ENCODE results near the gene DLGAP1. TPM values are rescaled to one million over a fixed set of nuclear protein-coding genes. Genes with fewer than 3 reads are reported as not detected.

DLGAP1 gene
- total and polyA plus RNA-seq, 2 of the 4 experiments (the other 2 are of a cell fraction): under 0.01 to 0.09 TPM

- Histone ChIP-seq H2AK5ac (ENCODE audit: low read depth, low read length) (no peak overlapping the region), H3K27ac (ENCODE audit: insufficient read depth, low read length) (no peak overlapping the region), H2BK5ac (ENCODE audit: low read depth, low read length, poor library complexity, severe bottlenecking) (no peak overlapping the region), H4K20me1 (ENCODE audit: insufficient read depth, low read length) (no peaks in the 10 kb centered on the region), H3K4me2 (ENCODE audit: low read depth, low read length) (no peak overlapping the region), H3K79me1 (ENCODE audit: low read depth in 1 of 2, low read length in 2 of 2) (no peaks in the 10 kb centered on the region), H3K36me3 (ENCODE audit: control insufficient read depth, insufficient read depth, low read length) (no peaks in the 10 kb centered on the region), H3K9me1 (ENCODE audit: insufficient read depth, low read length) (no peaks in the 10 kb centered on the region), H3K9me3 (ENCODE audit: control insufficient read depth, insufficient read depth, low read length) (no peaks in the 10 kb centered on the region), H3K4me1 (ENCODE audit: control insufficient read depth, insufficient read depth, low read length) (no peaks in the 10 kb centered on the region), H2BK20ac (ENCODE audit: low read depth, low read length) (no peak overlapping the region), H4K8ac (ENCODE audit: low read depth in 2 of 2, low read length in 2 of 2) (no peak overlapping the region), H3K18ac (ENCODE audit: low read depth, low read length) (no peak overlapping the region), H4K5ac (ENCODE audit: low read depth, low read length) (no peak overlapping the region), H3K56ac (ENCODE audit: extremely low read depth, insufficient read depth, low read length) (no peak overlapping the region), H2AK9ac (replicated peaks; ENCODE audit: low read depth, low read length, poor library complexity) (no peak overlapping the region), H3K14ac (replicated peaks; ENCODE audit: low read depth, low read length) (no peak overlapping the region), H2AFZ (replicated peaks; ENCODE audit: low read length, poor library complexity) (no peak overlapping the region), H3K9ac (ENCODE audit: low read depth, low read length) (no peak overlapping the region), H2BK15ac (ENCODE audit: low read depth, low read length) (no peak overlapping the region), H4K91ac (ENCODE audit: insufficient read depth, low read depth, low read length) (no peak overlapping the region), H3K4ac (ENCODE audit: low read depth, low read length) (no peak overlapping the region), H2BK120ac (ENCODE audit: low read depth, low read length) (no peak overlapping the region), H3K4me3 (ENCODE audit: insufficient read depth, low read depth, low read length) (no peak overlapping the region), H3K23ac (ENCODE audit: low read depth, low read length) (no peak overlapping the region), H3K27me3 (ENCODE audit: control insufficient read depth, insufficient read depth, low read length) (no peaks in the 10 kb centered on the region)
- in situ Hi-C loops (cut with MboI; ENCODE audit: low sequenced_read_pairs) (no loop called here), intact Hi-C loops (cut with micrococcal nuclease) (loop anchor here (1.0 to 5.0 kb wide), 4 partner anchors 196 to 786 kb away; no protein-coding TSS in a partner anchor), dilution Hi-C loops (cut with HindIII; ENCODE audit: low sequenced_read_pairs, unreplicated experiment) (no loop called here)
- WGBS, 2 experiments (ENCODE audit: extremely low coverage in 2 of 2, insufficient read length in 1 of 2): 25% methylated on average over 2 of the region's 5 CpGs; no CpG with 5 or more reads in 1 of the 2 experiments
- TF ChIP-seq RAD21 (IDR thresholded peaks at IDR 0.05; ENCODE audit: low read length): peak; percentile 55
- peak; percentile 40; the same call in 1 of the 2 replicates for TF ChIP-seq SMC3 (IDR thresholded peaks at IDR 0.05; ENCODE audit: low read depth, low read length)
- TF ChIP-seq RFX5 (IDR thresholded peaks at IDR 0.05; ENCODE audit: low read depth, low read length): no peak
- TF ChIP-seq RCOR1 (IDR thresholded peaks at IDR 0.05; ENCODE audit: insufficient replicate concordance, low read length): no peak
- no peak for TF ChIP-seq USF2 (IDR thresholded peaks at IDR 0.05; ENCODE audit: low read depth, low read length)
- no peak for TF ChIP-seq NFE2L2 (IDR thresholded peaks at IDR 0.05; ENCODE audit: low read depth, low read length)
- TF ChIP-seq CEBPB (IDR thresholded peaks at IDR 0.05; ENCODE audit: low read depth, low read length): no peak
- TF ChIP-seq BHLHE40 (IDR thresholded peaks at IDR 0.05; ENCODE audit: low read depth, low read length): no peak
- TF ChIP-seq CTCF (conservative IDR thresholded peaks at IDR 0.05; ENCODE audit: low read depth, low read length): peak; percentile 61
- TF ChIP-seq MXI1 (IDR thresholded peaks at IDR 0.05; ENCODE audit: borderline replicate concordance, low read depth, low read length): no peak
- no peak for TF ChIP-seq MAZ (IDR thresholded peaks at IDR 0.05; ENCODE audit: borderline replicate concordance, low read depth, low read length)
- peak; percentile 56 for DNase-seq
- ChIA-PET CTCF (interaction anchor here (1.2 to 1.3 kb wide), 2 partner anchors 11 to 366 kb away, joined by 3 to 6 read pairs; no protein-coding TSS in a partner anchor), POLR2A (ENCODE audit: unreplicated experiment) (no interaction called here)
- ATAC-seq (ENCODE audit: low read depth): peak; percentile 91
- no TSS peak for BruUV-seq (replicated peaks)
Observed at GRCh38 chr18:4068552-4069158, 386.5 kb downstream of the DLGAP1 start.
